Measurements from ENCODE around the gene CNIH2. TPM values are rescaled to one million over a fixed set of nuclear protein-coding genes. Genes with fewer than 3 reads are reported as not detected.
"Not testable (repeated sequence)": the region's sequence is repeated elsewhere in the genome, so short reads cannot be mapped to it uniquely, and the experiment has no call there.

The CNIH2 gene
- total RNA-seq, 1 experiment from 2014 or later = 1.4 TPM

DNA sequence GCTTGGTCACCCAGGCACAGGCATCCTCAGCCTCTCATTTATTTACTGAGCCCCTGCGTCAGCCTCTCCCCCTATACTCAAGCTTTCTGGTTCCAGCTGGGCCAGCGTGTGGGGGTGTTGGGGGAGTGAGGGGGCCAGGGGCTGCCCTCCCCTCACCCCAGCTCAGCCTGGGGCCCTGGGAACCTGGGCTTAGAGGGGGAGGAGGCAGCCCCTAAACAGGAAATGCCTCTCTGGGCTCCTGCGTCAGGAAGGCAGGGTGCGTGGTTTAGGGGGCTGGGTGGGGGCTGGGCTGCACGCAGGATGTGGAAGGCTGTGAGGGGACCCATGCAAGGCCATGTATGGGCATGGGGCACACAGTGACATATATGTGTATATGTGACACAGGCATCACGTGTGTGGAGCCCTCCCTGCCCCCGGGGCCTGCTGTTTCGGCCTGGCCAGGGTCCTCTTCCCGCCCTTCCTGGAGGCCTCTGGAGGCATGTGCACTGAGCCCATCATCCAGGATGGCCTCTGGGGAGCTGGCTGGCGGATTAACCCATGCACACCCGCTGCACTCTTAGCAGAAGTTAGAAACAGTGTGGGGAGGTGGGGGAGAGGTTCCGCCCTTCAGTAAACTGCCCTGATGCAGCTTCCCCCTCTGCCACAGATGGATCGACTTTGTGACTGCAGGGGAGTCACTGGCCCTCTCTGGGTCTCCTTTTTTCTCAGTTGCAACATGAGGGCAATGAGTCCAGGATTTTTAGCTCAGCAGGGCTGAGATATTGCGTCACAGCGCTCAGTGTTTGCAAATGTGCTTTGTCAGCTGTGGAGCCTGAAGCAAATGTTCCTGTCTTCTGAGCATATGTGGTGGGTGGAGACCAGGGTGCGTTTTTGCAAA is 40.0 kb downstream of the CNIH2 start:
- peak; percentile 90 for DNase-seq (ENCODE audit: unreplicated experiment)
- Mint-ChIP-seq H3K4me1 (ENCODE audit: insufficient read depth, unreplicated experiment) (peaks cover 22% of the 10 kb centered on the region), H3K4me3 (ENCODE audit: unreplicated experiment) (peak overlapping the region; percentile 50), H3K27me3 (ENCODE audit: insufficient read depth, unreplicated experiment) (no peaks in the 10 kb centered on the region), H3K9me3 (ENCODE audit: unreplicated experiment) (no peaks in the 10 kb centered on the region), H3K27ac (ENCODE audit: low read depth, unreplicated experiment) (peak overlapping the region; percentile 86), H3K36me3 (ENCODE audit: insufficient read depth, unreplicated experiment) (no peaks in the 10 kb centered on the region)
- no TSS peak for BruUV-seq (replicated peaks)
- ChIA-PET CTCF (interaction anchor here (0.8 to 1.2 kb wide), 3 partner anchors 17 to 34 kb away, joined by 3 to 4 read pairs (median 4); partner anchors contain the start of gene RIN1), POLR2A (interaction anchor here (0.6 to 3.0 kb wide), 12 partner anchors 9 to 460 kb away, joined by 3 to 23 read pairs (median 4); partner anchors contain the start of genes BRMS1, RIN1 and YIF1A)
- intact Hi-C loops (cut with micrococcal nuclease) = no loop called here
- TF ChIP-seq, protein P1, sequence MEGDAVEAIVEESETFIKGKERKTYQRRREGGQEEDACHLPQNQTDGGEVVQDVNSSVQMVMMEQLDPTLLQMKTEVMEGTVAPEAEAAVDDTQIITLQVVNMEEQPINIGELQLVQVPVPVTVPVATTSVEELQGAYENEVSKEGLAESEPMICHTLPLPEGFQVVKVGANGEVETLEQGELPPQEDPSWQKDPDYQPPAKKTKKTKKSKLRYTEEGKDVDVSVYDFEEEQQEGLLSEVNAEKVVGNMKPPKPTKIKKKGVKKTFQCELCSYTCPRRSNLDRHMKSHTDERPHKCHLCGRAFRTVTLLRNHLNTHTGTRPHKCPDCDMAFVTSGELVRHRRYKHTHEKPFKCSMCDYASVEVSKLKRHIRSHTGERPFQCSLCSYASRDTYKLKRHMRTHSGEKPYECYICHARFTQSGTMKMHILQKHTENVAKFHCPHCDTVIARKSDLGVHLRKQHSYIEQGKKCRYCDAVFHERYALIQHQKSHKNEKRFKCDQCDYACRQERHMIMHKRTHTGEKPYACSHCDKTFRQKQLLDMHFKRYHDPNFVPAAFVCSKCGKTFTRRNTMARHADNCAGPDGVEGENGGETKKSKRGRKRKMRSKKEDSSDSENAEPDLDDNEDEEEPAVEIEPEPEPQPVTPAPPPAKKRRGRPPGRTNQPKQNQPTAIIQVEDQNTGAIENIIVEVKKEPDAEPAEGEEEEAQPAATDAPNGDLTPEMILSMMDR (IDR thresholded peaks at IDR 0.05; ENCODE audit: unreplicated experiment) = no peak

DNA sequence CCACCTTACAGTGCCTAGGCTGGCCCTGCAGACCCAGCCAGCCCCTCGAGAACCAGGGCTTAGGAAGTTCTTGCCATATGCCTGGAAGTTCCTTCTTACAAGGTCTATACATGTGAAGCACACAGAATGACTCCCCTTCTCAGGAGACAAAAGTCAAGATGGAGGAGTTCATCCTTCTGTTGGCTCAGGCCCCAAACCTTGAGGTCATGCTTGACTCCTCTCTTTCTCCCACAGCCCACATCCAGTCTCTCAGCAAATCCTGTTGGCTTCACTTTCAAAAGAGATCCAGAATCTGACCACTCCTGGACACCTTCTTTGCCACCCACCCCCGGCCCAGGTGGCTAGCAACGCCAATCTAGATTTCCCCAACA is 40.6 kb downstream of the CNIH2 start:
- TF ChIP-seq, protein P1 (IDR thresholded peaks at IDR 0.05; ENCODE audit: unreplicated experiment) = no peak
- no peak for DNase-seq (ENCODE audit: unreplicated experiment)
- Mint-ChIP-seq H3K4me3 (ENCODE audit: unreplicated experiment) (peak overlapping the region; percentile 50), H3K9me3 (ENCODE audit: unreplicated experiment) (no peaks in the 10 kb centered on the region), H3K27me3 (ENCODE audit: insufficient read depth, unreplicated experiment) (no peaks in the 10 kb centered on the region), H3K27ac (ENCODE audit: low read depth, unreplicated experiment) (peak overlapping the region; percentile 86), H3K4me1 (ENCODE audit: insufficient read depth, unreplicated experiment) (peaks cover 25% of the 10 kb centered on the region), H3K36me3 (ENCODE audit: insufficient read depth, unreplicated experiment) (no peaks in the 10 kb centered on the region)
- BruUV-seq (replicated peaks) = no TSS peak
- ChIA-PET POLR2A (interaction anchor here (0.6 to 3.0 kb wide), 11 partner anchors 8 to 460 kb away, joined by 3 to 23 read pairs (median 5); partner anchors contain the start of genes BRMS1, RIN1 and YIF1A), CTCF (interaction anchor here (1.1 to 1.2 kb wide), 2 partner anchors 17 to 18 kb away, joined by 3 to 4 read pairs; partner anchors contain the start of gene RIN1)
- intact Hi-C loops (cut with micrococcal nuclease) = no loop called here

DNA sequence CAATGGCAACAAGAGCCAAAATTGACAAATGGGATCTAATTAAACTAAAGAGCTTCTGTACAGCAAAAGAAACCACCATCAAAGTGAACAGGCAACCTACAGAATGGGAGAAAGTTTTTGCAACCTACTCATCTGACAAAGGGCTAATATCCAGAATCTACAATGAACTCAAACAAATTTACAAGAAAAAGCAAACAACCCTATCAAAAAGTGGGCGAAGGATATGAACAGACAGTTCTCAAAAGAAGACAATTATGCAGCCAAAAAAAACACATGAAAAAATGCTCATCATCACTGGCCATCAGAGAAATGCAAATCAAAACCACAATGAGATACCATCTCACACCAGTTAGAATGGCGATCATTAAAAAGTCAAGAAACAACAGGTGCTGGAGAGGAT is 42.3 kb downstream of the CNIH2 start:
- H3K36me3 Mint-ChIP-seq (ENCODE audit: insufficient read depth, unreplicated experiment); H3K27me3 Mint-ChIP-seq (ENCODE audit: insufficient read depth, unreplicated experiment); POLR2A ChIA-PET; intact Hi-C loops (cut with micrococcal nuclease); H3K9me3 Mint-ChIP-seq (ENCODE audit: unreplicated experiment); H3K4me3 Mint-ChIP-seq (ENCODE audit: unreplicated experiment); DNase-seq (ENCODE audit: unreplicated experiment); H3K27ac Mint-ChIP-seq (ENCODE audit: low read depth, unreplicated experiment); BruUV-seq (replicated peaks): not testable (repeated sequence)
- peaks cover 34% of the 10 kb centered on the region for H3K4me1 Mint-ChIP-seq (ENCODE audit: insufficient read depth, unreplicated experiment)
- CTCF ChIA-PET = interaction anchor here (0.7 kb wide), 1 partner anchor 9 kb away, joined by 4 read pairs; no protein-coding TSS in a partner anchor

DNA sequence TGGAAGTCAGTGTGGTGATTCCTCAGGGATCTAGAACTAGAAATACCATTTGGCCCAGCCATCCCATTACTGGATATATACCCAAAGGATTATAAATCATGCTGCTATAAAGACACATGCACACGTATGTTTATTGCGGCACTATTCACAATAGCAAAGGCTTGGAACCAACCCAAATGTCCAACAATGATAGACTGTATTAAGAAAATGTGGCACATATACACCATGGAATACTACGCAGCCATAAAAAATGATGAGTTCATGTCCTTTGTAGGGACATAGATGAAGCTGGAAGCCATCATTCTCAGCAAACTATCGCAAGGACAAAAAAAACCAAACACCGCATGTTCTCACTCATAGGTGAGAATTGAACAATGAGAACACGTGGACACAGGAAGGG is 42.8 kb downstream of the CNIH2 start:
- POLR2A ChIA-PET = not testable (repeated sequence)

DNA sequence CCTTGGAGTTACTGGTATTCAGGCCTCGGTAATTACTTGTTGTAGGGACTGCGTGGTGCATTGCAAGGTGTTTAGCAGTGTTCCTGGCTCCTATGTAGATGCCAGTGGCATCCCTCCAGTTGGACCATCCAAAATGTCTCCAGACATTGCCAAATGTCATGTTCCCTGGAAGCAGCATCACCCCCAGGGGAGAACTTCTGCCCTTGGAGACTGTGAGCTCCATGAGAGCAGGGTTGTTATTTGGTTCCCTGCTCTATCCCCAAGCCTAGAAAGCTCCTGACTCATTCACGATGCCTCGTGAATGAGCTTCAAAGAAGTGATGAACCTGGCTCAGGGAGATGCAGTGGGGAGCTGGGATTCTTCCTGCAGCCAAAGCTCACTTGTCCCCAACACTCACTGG is 43.6 kb downstream of the CNIH2 start:
- TF ChIP-seq, protein P1 (IDR thresholded peaks at IDR 0.05; ENCODE audit: unreplicated experiment) = no peak
- Mint-ChIP-seq H3K27ac (ENCODE audit: low read depth, unreplicated experiment) (no peak overlapping the region), H3K4me1 (ENCODE audit: insufficient read depth, unreplicated experiment) (peaks cover 41% of the 10 kb centered on the region), H3K9me3 (ENCODE audit: unreplicated experiment) (no peaks in the 10 kb centered on the region), H3K4me3 (ENCODE audit: unreplicated experiment) (no peak overlapping the region), H3K36me3 (ENCODE audit: insufficient read depth, unreplicated experiment) (no peaks in the 10 kb centered on the region), H3K27me3 (ENCODE audit: insufficient read depth, unreplicated experiment) (no peaks in the 10 kb centered on the region)
- CTCF ChIA-PET = interaction anchor here (0.6 to 1.0 kb wide), 2 partner anchors 9 to 260 kb away, joined by 3 to 4 read pairs; no protein-coding TSS in a partner anchor
- POLR2A ChIA-PET = interaction anchor here (0.7 to 1.1 kb wide), 2 partner anchors 14 to 64 kb away, joined by 3 to 4 read pairs; partner anchors contain the start of gene RIN1
- no TSS peak for BruUV-seq (replicated peaks)
- intact Hi-C loops (cut with micrococcal nuclease) = no loop called here
- no peak for DNase-seq (ENCODE audit: unreplicated experiment)

More for the DNA sequence above, 42.8 kb downstream of the CNIH2 start:
- intact Hi-C loops (cut with micrococcal nuclease); H3K9me3 Mint-ChIP-seq (ENCODE audit: unreplicated experiment); H3K4me3 Mint-ChIP-seq (ENCODE audit: unreplicated experiment); BruUV-seq (replicated peaks); DNase-seq (ENCODE audit: unreplicated experiment); H3K27ac Mint-ChIP-seq (ENCODE audit: low read depth, unreplicated experiment); H3K36me3 Mint-ChIP-seq (ENCODE audit: insufficient read depth, unreplicated experiment); H3K27me3 Mint-ChIP-seq (ENCODE audit: insufficient read depth, unreplicated experiment): not testable (repeated sequence)
- peaks cover 33% of the 10 kb centered on the region for H3K4me1 Mint-ChIP-seq (ENCODE audit: insufficient read depth, unreplicated experiment)
- CTCF ChIA-PET = interaction anchor here (0.7 kb wide), 1 partner anchor 10 kb away, joined by 4 read pairs; no protein-coding TSS in a partner anchor
